ENCODE data around the gene SETBP1. TPM values are rescaled to one million over a fixed set of nuclear protein-coding genes. Genes with fewer than 3 reads are reported as not detected.

SETBP1 gene
- total and polyA plus RNA-seq, 2 of the 8 experiments (the other 6 are each of a cell fraction or from before 2014, with no cell fraction given): 2.0 to 6.5 TPM

- Histone ChIP-seq H4K5ac (ENCODE audit: insufficient read length, low read depth, low read length) (no peak overlapping the region), H3K27ac (ENCODE audit: low read depth, low read length) (no peak overlapping the region), H3K23ac (ENCODE audit: insufficient read length) (no peak overlapping the region), H4K20me1 (replicated peaks in 1 of 2; ENCODE audit: control insufficient read depth in 1 of 2, insufficient read depth in 2 of 2, low read length in 2 of 2) (no peaks in the 10 kb centered on the region), H3K4me1 (replicated peaks in 1 of 4; ENCODE audit: control insufficient read depth in 3 of 4, insufficient read depth in 4 of 4, low read length in 3 of 4) (no peaks in the 10 kb centered on the region), H2BK120ac (replicated peaks; ENCODE audit: low read depth, low read length) (no peak overlapping the region), H2BK12ac (ENCODE audit: low read depth, low read length) (no peak overlapping the region), H3K18ac (ENCODE audit: extremely low read depth, low read length) (no peak overlapping the region), H2AFZ (ENCODE audit: low read length) (no peak overlapping the region), H3K23me2 (ENCODE audit: low read depth, low read length) (no peaks in the 10 kb centered on the region), H3K79me2 (ENCODE audit: control insufficient read depth in 1 of 2, insufficient read depth in 2 of 2, low read length in 2 of 2) (no peaks in the 10 kb centered on the region), H4K91ac (replicated peaks; ENCODE audit: insufficient read length, low read length) (no peak overlapping the region), H3K4ac (replicated peaks; ENCODE audit: insufficient read length, low read depth, low read length) (no peak overlapping the region), H2AK5ac (ENCODE audit: low read depth, low read length) (no peak overlapping the region), H2BK20ac (ENCODE audit: low read length) (no peak overlapping the region), H3K27me3 (replicated peaks in 1 of 4; ENCODE audit: control insufficient read depth in 3 of 4, extremely low read depth in 1 of 4, insufficient read depth in 3 of 4, low read length in 3 of 4) (no peaks in the 10 kb centered on the region), H3K79me1 (ENCODE audit: low read depth, low read length) (no peaks in the 10 kb centered on the region), H2BK5ac (ENCODE audit: low read depth, low read length) (no peak overlapping the region), H3K9ac (replicated peaks in 1 of 4; ENCODE audit: extremely low read depth in 1 of 4, low read depth in 3 of 4, low read length in 3 of 4) (no peak overlapping the region), H2BK15ac (ENCODE audit: low read length) (no peak overlapping the region), H3K36me3 (ENCODE audit: control insufficient read depth in 2 of 4, insufficient read depth in 4 of 4, low read length in 3 of 4) (no peaks in the 10 kb centered on the region), H3K14ac (ENCODE audit: insufficient read length) (no peak overlapping the region), H3K4me2 (ENCODE audit: insufficient read depth in 1 of 2, low read depth in 2 of 2, low read length in 2 of 2) (no peak overlapping the region), H3K9me3 (ENCODE audit: insufficient read depth in 2 of 2, low read depth in 1 of 2, low read length in 1 of 2) (no peaks in the 10 kb centered on the region; a peak in 2 of 4 replicates), H4K8ac (ENCODE audit: extremely low read depth, insufficient read depth, low read length) (no peak overlapping the region), H3K4me3 (ENCODE audit: extremely low read depth in 1 of 4, insufficient read depth in 2 of 4, low read depth in 3 of 4, low read length in 4 of 4) (no peak overlapping the region), H3K56ac (replicated peaks; ENCODE audit: insufficient read length, low read depth, low read length) (no peak overlapping the region)
- FAIRE-seq (no peak), DNase-seq (ENCODE audit: low read depth in 1 of 2, low spot score in 2 of 2) (no peak)
- POLR2A ChIA-PET (ENCODE audit: partially characterized antibody): no interaction called here
- TF ChIP-seq SRF (IDR thresholded peaks at IDR 0.05; ENCODE audit: low read depth, low read length): no peak
- TF ChIP-seq GABPA (IDR thresholded peaks at IDR 0.05; ENCODE audit: borderline replicate concordance, insufficient read depth, low read length): no peak
- TF ChIP-seq MAFK (IDR thresholded peaks at IDR 0.05; ENCODE audit: low read depth, low read length): no peak
- no peak for TF ChIP-seq EGR1 (IDR thresholded peaks at IDR 0.05; ENCODE audit: borderline replicate concordance, low read depth, low read length)
- TF ChIP-seq KDM1A (IDR thresholded peaks at IDR 0.05; ENCODE audit: borderline replicate concordance, low read length): no peak
- no peak for TF ChIP-seq RAD21 (IDR thresholded peaks at IDR 0.05 in 1 of 2, conservative IDR thresholded peaks at IDR 0.05 in 1 of 2; ENCODE audit: low read depth in 2 of 2, low read length in 2 of 2)
- no peak for TF ChIP-seq USF2 (IDR thresholded peaks at IDR 0.05; ENCODE audit: low read length)
- TF ChIP-seq GTF2F1 (IDR thresholded peaks at IDR 0.05; ENCODE audit: borderline replicate concordance, low read depth, low read length): no peak
- no peak for TF ChIP-seq SIX5 (IDR thresholded peaks at IDR 0.05; ENCODE audit: low read depth, low read length)
- no peak for TF ChIP-seq TAF7 (optimal IDR thresholded peaks at IDR 0.05; ENCODE audit: borderline replicate concordance, low read depth, low read length)
- WGBS, 2 experiments (ENCODE audit: extremely low coverage in 1 of 2, insufficient coverage in 1 of 2, insufficient read length in 1 of 2, insufficient replicate concordance in 2 of 2, low coverage in 1 of 2, low lambda C conversion rate in 2 of 2, missing lambda C conversion rate in 1 of 2): 83% methylated on average over 1 of the region's 1 CpG; no CpG with 5 or more reads in 1 of the 2 experiments
- CTCF ChIA-PET (ENCODE audit: partially characterized antibody): no interaction called here
These were observed 195.3 kb downstream of the SETBP1 start for GRCh38 chr18:44876024-44876423.

Measured in H1 (cell line).